Measurements from ENCODE around the gene UQCC2.

UQCC2 gene

GRCh38 chr6:33688451-33689147 lies 22.9 kb downstream of the UQCC2 start:
- no peak for DNase-seq (ENCODE audit: low spot score)
- no peak for TF ChIP-seq CTCF (IDR thresholded peaks at IDR 0.05; ENCODE audit: extremely low read depth, missing control alignments)

GRCh38 chr6:33688006-33688405 lies 23.5 kb downstream of the UQCC2 start:
- no peak for TF ChIP-seq CTCF (IDR thresholded peaks at IDR 0.05; ENCODE audit: extremely low read depth, missing control alignments)
- DNase-seq (ENCODE audit: low spot score) = no peak

- DNase-seq (ENCODE audit: low spot score) = no peak
- no peak for TF ChIP-seq CTCF (IDR thresholded peaks at IDR 0.05; ENCODE audit: extremely low read depth, missing control alignments)
Measured at GRCh38 chr6:33686981-33687975, 24.2 kb downstream of the UQCC2 start.

- TF ChIP-seq CTCF (IDR thresholded peaks at IDR 0.05; ENCODE audit: extremely low read depth, missing control alignments) = no peak
- no peak for DNase-seq (ENCODE audit: low spot score)
Measured at GRCh38 chr6:33686225-33686924, 25.1 kb downstream of the UQCC2 start.

GRCh38 chr6:33685411-33686224 lies 25.9 kb downstream of the UQCC2 start:
- DNase-seq (ENCODE audit: low spot score) = no peak
- TF ChIP-seq CTCF (IDR thresholded peaks at IDR 0.05; ENCODE audit: extremely low read depth, missing control alignments) = no peak

- TF ChIP-seq CTCF (IDR thresholded peaks at IDR 0.05; ENCODE audit: extremely low read depth, missing control alignments) = no peak
Measured at GRCh38 chr6:33684983-33685382, 26.5 kb downstream of the UQCC2 start.

More at GRCh38 chr6:33684983-33685382, 26.5 kb downstream of the UQCC2 start:
- DNase-seq (ENCODE audit: low spot score) = no peak
